HG03565 (cell line): ENCODE measurements around the gene TK1.
"Not testable (repeated sequence)": the region's sequence is repeated elsewhere in the genome, so short reads cannot be mapped to it uniquely, and the experiment has no call there.

Source experiments
- ATAC-seq: cut with Tn5 transposase; IDR thresholded peaks from one replicate; pipeline ENCODE4 v1.9.1; 2021; ENCODE audit warnings: mild to moderate bottlenecking, moderate library complexity; ENCODE audit not compliant: unreplicated experiment

TK1 gene

GRCh38 chr17:78186692-78187595 is at the start of gene TK1, which contains the start of gene AFMID:
TSS of gene TK1 (minus strand) at chr17:78187052. CDS start at chr17:78186994, 58 bp downstream.
TSS of gene AFMID (plus strand) at chr17:78187362. CDS start at chr17:78187371, 9 bp downstream.
- ATAC-seq, result peak; percentile 82

GRCh38 chr17:78235885-78236284 is 49.0 kb upstream of the TK1 start:
- no peak for ATAC-seq

- not testable (repeated sequence) for ATAC-seq
These were observed 48.2 kb upstream of the TK1 start for GRCh38 chr17:78235022-78235421.

- ATAC-seq, result no peak
These were observed 47.5 kb upstream of the TK1 start for GRCh38 chr17:78234261-78234865.

- no peak for ATAC-seq
These were observed 46.8 kb upstream of the TK1 start for GRCh38 chr17:78233678-78234077.

- ATAC-seq, result no peak
These were observed 46.0 kb upstream of the TK1 start for GRCh38 chr17:78232859-78233173.

- ATAC-seq, result no peak
These were observed 45.4 kb upstream of the TK1 start for GRCh38 chr17:78231991-78232858.

GRCh38 chr17:78230996-78231935 is 44.4 kb upstream of the TK1 start, which contains the start of gene TMEM235:
TSS of gene TMEM235 (plus strand) at chr17:78231631. CDS start at chr17:78232024, 393 bp downstream.
- ATAC-seq, result no peak

- ATAC-seq, result no peak
These were observed 43.6 kb upstream of the TK1 start for GRCh38 chr17:78230252-78230962.

GRCh38 chr17:78228176-78228575 is 41.3 kb upstream of the TK1 start:
- ATAC-seq, result no peak

- ATAC-seq, result no peak
These were observed 40.6 kb upstream of the TK1 start for GRCh38 chr17:78227455-78227916.

GRCh38 chr17:78226759-78227454 is 40.1 kb upstream of the TK1 start:
- no peak for ATAC-seq

- ATAC-seq, result no peak
These were observed 39.4 kb upstream of the TK1 start for GRCh38 chr17:78226055-78226758.

GRCh38 chr17:78225088-78225865 is 38.4 kb upstream of the TK1 start:
- no peak for ATAC-seq

GRCh38 chr17:78224231-78225087 is 37.6 kb upstream of the TK1 start:
- ATAC-seq, result no peak

- no peak for ATAC-seq
These were observed 36.9 kb upstream of the TK1 start for GRCh38 chr17:78223765-78224164.
